Measurements from ENCODE around the gene SHBG.
"Not testable (repeated sequence)": the region's sequence is repeated elsewhere in the genome, so short reads cannot be mapped to it uniquely, and the experiment has no call there.

Gene SHBG, protein sequence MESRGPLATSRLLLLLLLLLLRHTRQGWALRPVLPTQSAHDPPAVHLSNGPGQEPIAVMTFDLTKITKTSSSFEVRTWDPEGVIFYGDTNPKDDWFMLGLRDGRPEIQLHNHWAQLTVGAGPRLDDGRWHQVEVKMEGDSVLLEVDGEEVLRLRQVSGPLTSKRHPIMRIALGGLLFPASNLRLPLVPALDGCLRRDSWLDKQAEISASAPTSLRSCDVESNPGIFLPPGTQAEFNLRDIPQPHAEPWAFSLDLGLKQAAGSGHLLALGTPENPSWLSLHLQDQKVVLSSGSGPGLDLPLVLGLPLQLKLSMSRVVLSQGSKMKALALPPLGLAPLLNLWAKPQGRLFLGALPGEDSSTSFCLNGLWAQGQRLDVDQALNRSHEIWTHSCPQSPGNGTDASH

DNA sequence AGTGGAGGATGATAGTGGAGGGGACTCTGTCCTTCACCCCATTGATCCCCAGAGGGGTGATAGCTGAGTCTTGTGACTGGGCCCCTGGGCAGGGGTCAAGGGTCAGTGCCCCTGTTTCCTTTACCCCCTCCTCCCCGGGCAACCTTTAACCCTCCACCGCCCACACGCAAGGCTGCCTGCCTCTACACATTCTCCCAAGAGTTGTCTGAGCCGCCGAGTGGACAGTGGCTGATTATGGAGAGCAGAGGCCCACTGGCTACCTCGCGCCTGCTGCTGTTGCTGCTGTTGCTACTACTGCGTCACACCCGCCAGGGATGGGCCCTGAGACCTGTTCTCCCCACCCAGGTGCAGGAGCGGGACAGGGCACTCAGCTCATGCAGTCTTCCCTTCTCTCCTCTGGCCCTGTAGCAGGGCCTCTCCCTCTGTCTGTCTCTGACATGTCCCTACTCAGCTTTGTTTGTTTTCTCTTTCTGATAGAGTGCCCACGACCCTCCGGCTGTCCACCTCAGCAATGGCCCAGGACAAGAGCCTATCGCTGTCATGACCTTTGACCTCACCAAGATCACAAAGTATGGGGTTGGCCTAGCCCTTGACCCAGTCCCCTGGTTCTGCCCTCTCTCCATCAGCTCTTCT, at the start of gene SHBG:
Gene SHBG (plus strand): TSS at position 197 of the 633 bp plus-strand sequence. CDS start 38 bp downstream, at position 235.
- DNase-seq: no peak

DNA sequence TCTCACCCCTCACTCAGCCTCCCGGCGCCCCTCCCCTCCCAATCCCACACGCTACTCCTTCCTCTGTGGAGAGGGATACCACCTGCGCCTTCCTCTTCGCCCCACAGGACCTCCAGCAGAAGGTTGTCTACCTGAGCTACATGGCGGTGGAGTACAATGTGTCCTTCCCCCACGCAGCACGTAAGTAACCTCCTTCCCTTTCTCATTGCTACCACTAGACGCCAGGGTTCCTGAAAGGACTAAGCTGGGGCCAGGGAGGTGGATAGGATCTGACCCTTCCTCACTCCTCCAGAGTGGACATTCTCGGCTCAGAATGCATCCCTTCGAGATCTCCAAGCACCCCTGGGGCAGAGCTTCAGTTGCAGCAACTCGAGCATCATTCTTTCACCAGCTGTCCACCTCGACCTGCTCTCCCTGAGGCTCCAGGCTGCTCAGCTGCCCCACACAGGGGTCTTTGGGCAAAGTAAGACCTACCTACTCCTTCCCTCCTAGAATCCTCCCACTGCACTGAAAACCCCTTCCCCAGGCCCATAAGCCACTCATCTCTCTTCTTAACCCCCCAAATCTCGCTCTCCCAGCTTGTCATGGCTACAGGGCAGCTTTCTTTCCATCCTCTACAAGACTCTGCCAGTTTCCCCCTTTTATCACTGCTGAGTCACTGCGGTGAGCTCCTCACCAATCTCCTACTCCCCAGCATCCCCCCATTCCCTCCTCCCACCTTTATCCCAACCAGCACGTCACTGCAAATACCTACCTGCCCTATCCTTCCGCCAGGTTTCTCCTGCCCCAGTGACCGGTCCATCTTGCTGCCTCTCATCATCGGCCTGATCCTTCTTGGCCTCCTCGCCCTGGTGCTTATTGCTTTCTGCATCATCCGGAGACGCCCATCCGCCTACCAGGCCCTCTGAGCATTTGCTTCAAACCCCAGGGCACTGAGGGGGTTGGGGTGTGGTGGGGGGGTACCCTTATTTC, 49.0 kb upstream of the SHBG start:
- DNase-seq: no peak

DNA sequence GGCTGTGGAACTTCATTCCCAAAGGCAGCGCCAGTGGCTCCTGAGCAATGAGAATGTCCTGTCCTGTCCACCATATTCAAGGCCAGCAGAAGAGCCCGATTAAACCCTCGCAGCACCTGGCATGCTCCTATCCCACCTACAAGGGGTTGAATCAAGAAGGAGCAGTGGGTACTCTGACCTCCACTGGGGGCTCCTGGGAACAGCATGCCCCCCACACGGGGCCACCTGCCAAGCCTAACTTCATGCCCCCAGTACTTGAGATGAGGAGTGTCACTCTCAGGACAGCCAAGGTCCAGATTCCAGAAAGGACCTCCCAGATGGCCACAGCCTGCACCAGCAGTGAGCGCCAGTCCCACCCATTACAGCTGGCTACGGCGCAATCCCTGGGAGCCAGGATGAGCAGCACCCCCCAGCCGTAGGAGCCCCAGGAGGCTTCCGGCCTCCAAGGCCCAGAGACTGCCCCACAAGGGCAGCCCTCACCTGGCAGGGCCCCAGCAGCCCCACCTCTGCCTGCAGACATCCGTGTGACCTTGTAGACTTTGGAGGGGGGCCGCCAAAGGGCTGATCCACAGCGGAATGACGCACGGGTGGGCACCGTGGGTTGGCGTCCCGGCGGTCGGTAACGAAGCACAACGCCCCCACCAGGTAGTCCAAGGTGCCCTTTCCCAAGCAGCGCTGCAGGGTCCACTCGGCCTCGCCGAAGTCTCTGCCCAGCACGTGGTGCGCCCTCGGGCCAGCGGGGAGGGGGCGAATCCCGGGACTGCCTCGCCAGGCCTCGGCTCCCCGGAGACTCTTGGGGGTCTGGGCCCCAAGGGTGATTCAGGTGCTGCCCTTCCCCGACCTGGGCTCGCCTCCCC, 47.3 kb upstream of the SHBG start:
- no peak for DNase-seq

DNA sequence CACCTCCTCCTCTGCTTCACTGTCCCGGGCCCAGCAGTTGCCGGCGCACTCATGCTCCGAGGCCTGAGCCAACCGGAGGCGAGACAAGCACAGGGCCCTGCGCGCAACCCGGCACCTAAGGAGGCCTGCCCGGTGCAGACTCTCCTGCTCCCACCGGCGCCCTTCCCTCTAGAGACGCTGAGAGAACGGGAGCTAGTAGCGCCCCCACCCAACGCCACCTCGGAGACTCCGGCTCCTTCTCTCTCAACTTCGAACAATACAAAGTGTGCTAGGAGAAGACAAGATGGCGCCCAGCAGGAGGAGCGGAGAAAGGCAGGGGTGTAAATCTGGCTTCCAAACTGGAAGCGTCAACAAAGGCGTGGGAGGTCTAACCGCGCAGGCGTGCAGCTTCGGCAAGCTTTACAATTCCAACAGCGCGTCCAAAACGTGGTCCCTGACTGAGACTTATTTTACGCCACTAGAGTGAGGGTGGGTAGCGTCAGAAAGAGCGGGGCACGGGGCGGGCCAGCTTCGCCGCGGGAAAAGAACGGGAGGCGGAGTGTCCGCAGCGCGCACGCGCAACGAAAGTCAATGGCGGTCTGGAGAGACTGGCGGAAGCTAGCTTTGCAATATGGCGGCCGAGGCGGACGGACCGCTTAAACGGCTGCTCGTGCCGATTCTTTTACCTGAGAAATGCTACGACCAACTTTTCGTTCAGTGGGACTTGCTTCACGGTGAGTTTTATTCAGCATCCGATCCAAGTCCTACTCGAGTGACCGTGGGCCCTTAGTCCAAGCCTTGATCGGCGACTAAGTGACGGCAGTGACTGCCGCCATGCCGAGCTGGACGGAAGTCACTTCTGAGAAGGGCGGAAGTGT, 46.5 kb upstream of the SHBG start, which contains the start of gene MPDU1:
Gene MPDU1 (plus strand): TSS at position 600 of the 857 bp plus-strand sequence. CDS start 11 bp downstream, at position 611.
- DNase-seq: peak; percentile 98

DNA sequence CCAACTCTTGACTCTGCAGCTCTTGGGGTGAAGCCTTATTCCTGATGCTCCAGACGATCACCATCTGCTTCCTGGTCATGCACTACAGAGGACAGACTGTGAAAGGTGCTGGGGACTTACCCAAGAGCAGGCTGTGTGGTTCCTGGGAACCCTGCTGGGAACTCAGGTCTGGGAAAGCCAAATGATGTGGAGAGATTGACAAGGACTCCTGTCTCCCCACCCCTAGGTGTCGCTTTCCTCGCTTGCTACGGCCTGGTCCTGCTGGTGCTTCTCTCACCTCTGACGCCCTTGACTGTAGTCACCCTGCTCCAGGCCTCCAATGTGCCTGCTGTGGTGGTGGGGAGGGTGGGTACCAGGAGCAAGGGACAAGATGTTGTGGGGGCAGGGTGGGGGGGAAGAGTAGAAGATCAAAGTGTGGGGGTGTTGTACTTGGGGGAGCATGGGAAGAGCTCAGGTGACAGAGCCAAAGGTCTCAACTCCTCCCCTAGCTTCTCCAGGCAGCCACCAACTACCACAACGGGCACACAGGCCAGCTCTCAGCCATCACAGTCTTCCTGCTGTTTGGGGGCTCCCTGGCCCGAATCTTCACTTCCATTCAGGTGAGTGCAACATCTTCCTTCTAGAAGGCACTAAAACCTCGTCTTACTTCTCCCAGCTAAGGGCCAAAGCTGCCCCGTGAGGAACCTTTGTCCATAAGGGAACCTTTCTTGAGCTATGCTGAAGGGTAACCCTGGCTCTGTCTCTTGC, 43.1 kb upstream of the SHBG start:
- no peak for DNase-seq

DNA sequence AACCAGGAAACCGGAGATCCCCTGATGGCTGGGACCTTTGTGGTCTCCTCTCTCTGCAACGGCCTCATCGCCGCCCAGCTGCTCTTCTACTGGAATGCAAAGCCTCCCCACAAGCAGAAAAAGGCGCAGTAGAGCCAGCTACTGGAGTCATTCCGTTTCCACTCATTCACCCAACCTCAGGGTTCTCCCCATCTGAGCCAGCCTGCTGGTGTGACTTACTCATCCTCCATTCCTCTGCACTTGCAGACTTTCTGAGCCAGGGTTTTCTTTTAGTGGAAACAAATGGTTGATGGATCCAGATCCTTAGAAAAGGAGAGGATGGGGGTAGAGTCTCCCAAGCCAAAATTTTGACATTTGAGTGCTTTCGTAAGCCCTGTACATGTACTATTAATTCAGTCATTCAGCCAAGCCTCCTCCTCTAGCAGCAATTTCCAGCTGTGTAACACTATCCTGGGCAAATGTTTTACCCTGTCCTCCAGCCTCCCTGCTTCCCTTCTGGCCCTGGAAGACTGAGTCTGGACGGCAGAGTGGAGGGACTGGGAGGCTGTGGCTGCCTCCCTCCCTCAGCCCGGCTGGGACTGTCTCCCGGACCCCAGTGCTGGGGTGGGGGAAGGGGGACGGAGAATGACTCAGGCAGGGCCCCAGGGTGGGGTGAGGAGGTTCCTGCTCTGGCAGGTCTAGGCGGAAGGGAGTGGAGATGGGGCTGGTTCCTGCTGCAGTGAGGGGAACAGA, 42.3 kb upstream of the SHBG start:
- peak; percentile 95 for DNase-seq

DNA sequence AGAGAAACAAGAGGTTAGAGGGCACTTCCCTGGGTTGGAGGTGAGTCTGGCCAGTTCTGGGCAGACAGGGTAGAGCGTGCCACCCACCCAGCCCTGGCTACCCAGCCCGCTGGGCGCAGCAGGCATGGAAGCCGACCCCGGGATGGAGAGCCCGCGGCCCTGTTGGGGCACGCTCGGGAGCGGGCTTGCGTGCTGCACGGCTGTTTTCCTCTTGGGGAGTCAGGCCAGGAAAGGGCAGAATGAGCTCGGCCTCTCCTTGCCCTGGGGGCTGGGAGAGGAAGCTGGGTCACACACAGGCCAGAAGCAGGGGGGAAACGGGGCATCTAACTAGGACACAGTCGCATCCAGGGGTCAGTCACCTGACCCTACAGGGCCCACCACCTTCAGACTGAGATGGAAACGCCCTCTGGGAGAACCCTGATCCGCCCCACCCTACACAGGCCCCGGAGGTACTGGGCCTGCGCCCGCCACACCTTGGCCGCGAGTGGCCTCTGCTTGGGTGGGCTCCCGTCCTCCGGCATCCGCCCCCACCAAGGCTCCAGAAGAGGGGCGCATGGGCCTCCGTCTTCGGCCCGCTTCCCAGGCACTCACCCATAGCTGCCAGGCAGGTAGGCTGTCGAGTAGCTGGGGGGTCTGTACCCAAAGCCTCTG, 41.3 kb upstream of the SHBG start:
- DNase-seq: no peak

DNA sequence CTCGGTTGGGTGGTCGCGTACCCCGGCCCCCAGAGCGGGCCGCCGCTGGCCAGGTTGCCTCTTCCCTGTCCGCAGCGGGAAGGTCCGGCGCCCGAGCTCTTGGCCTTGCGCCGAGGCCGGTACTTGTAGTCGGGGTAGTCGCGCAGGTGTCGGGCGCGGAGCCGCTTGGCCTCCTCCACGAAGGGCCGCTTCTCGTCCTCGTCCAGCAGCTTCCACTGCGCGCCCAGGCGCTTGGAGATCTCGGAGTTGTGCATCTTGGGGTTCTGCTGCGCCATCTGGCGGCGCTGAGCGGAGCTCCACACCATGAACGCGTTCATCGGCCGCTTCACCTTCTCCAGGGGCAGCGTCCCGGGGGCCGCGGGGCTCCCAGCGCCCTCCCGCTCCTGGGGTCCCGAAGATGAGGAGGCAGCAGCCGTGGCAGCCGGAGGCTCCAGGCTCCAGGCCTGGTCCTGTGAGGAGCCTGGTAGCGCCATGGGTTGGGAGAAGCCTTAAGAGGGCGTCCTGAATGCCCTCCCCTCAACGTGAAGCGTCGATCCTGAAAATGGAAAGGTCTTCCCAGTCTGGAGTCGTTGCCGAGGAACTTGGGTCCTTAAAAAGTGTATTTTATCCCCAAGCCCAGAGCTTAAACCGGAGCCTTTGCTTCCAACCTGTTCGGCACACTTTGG, 40.6 kb upstream of the SHBG start:
- DNase-seq: peak; percentile 83

DNA sequence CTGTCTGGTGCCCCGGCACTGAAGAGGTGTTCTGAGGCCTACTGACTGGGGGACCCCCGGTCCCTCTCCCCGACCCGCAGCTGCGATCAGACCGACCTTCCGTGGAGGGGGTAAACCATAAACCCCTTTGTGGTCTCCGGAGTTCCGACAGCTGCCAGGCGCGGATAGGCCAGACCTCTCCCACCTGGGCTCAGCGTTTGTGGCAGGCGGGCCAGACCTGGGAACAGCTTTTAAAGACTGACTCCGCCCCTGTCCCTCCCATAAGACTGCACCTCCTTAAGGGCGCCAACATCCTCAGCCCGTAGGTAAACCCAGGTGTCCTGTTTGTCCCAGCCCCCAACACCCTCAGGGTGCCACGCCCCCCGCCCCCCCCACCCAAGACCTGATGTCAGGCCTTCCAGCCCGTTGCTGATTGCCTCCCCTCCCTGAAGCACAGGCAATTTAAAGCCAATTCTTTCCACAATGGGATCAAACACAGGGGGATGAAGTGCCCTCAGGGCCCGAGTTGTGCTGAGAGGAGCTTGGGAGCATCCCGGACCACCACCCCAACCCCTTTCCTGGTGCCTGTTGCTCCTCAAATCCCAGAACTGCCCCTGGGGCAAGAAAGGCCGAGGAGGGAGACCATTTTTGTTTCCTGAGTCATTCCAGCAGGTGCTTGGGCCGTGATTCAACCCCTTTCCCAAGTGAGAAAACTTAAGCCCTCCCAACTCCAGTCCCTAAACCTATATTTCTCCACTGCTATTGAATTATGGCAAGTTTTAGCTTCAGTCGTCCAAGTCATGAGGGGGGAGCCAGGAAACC, 39.8 kb upstream of the SHBG start, which contains the start of gene SOX15:
Gene SOX15 (minus strand): TSS at position 204 of the 801 bp plus-strand sequence. CDS start 418 bp downstream, outside the sequence.
- no peak for DNase-seq

DNA sequence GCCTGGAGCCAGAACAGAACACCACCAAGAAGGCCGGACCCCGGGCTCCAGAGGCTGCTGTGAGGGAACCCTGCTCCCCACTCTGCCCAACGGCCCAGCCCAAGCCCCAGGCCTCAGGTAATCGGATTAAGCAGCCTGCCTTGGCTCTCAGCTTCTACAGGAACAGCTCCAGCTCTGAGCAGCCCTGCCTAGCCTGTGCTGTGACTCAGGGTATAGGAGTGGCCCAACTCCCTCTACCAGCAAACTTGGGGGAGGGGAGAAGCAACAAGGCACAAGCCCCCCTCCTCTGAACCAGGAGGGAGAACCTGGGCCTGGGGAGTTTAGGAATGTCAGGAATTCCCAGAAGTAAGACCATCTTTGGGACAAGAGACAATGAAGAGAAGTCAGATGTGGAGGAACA, 39.2 kb upstream of the SHBG start:
- DNase-seq: peak; percentile 63

DNA sequence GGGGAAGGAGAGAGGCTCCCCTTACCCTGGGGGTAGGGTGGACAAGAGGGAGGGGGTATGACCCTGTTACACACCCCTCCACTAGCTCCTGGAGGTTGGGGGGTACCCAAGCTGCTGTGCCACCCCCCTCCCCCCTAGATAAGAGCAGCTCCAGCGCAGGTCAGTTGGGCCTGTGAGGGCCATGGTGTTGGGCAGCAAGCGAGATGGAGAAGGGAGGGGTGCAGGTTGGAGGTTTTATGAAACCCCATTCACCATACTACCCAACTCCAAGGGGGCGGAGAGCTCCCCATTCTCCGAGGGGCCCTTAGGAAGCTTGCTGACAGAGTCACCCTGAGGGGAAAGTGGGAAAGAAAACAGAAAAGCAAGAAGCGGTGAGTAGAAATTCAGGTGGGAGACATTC, 38.3 kb upstream of the SHBG start:
- DNase-seq: no peak

DNA sequence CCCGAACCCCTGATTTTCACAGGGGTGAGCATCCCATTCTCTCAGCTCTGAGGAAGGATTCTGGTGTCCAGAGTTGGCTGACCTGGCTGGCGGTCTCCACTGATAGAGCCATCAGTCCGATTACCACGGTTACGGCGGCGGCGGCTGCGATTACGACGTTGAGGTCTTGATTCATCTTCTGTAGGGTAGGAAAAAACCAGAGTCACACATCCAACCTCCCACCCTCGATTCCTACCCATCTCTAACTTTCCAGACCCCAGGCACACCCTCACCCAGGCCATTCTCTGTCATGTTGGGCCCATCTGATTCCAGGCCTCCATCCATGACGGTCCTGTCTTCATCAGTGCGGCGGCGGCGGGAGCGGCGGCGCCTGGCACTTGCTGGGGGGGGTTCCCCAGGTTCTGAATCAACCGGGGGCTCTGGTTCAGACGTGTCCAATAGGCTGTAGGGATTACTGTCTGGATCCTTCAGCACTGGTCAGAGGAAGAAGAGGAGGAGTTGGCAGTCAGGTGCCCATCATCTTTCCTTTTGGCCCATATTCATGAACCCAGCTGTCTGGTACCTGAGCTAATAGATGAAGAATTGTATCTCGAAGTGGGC, 37.4 kb upstream of the SHBG start:
- DNase-seq: no peak

DNA sequence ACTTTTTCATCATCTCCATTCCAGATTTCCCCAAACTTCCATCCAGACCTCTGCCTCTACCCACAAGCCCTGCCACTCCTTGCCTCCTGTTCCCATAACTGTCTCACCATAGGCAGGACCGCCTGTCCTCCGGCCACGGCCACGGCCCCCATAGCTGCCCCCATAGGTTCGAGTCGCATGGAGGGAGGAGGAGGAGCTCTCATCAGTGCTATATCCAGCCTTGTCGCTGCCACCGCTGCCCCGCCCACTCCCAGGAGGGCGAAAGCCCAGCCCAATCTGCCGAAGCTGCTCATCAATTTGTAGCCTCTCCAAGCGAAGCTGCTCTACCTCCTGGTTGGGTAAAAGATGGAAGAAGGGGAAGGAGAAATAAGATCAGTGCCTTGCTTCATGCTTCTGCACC, 36.6 kb upstream of the SHBG start:
- no peak for DNase-seq

DNA sequence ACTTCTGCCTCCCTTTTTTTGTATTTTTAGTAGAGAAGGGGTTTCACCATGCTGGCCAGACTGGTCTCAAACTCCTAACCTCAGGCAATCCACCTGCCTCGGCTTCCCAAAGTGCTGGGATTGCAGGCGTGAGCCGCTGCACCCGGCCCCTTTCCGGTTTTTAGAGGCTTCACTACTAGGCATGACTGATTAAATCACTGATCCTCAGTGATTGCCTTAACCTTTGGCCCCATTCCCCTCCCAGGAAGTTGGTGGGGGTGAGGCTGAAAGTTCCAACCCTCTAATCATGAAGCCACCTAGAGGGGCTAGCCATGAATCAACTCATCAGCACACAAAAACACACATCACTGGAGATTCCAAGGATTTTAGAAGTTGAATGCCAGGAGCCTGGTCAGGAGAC, 32.4 kb upstream of the SHBG start:
- not testable (repeated sequence) for DNase-seq

DNA sequence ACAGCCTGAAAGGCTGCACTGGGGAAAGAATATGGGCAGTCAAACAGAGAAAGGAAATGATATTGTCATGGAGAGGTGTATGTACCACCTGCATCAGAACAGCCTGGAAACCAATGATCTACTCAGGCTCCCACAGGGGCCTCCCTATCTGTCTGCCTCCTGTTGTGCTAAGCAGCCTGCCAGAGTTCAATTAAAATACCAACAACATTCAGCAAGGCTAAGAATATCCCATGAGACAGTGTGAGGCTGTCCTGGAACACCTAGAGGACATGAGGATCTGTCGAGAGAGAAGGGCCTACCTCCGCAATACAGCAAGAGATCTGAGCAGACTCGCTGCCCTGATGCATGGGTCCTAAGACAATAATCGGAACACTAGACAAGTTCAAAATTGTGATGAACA, 23.7 kb upstream of the SHBG start:
- DNase-seq: no peak

DNA sequence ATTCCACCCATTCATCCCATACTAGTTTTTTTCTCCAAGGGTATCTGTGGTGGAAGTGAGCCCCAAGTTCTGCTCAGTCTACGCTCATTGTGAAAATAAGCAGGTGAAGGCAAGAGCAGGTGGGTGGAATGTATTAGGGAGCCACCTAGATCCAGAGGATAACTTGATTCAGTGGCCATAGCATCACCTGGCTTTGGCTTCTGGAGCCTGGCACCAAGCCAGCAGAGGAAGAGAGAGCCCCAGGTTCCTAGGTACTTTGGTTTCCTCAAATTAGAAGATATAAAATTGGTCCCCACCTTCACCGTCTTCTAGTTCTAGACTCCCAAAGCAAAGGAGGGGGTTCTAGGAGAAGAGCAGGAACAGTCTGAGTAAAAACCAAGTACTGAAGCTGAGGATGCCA, 19.3 kb upstream of the SHBG start:
- DNase-seq: no peak

DNA sequence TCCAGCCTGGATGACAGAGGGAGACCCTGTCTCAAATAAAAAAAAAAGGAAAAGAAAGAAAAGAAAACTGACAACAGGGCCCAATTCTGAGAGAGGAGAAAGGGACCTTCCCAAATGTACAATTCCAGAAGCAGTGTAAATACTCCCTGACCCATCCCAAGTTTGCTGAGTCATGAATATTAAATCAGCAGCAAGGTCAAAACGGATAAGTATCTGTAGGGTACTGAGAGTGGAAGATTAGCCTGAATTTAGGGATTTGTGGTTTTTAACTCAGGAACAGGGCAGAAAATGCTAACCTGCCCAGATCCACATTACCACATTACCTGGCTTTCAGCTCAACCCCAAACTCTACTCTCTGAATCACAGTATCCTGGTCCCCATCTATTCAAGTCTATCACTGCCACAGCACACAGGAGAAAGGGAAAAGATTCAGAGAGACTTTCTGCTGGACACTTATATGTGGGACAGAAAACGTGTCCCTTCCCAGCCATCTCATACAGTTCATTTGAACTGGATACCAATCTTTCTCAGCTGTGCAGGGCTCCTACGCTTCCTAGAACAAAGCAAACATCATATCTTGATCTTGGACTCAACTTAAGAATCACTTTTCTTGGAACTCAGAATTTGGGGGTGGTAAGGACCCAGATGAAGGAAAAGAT, 18.2 kb upstream of the SHBG start:
- no peak for DNase-seq

Data from fibroblast of skin of right biceps (primary cell).